SU-DHL-6 (cell line): Measurements from ENCODE around the gene CAMK2D.

Experiments used
- H2AFZ ChIP-seq: fragments of 200-600 bp; sonication (generic); 2 replicates; pipeline ENCODE4 v1.6.1; 2014; ENCODE audit warnings: low read depth, mild to moderate bottlenecking, moderate library complexity, mixed read lengths, antibody characterized with exemption, low read length; ENCODE audit not compliant: severe bottlenecking
- H3F3A ChIP-seq: fragments of 200-600 bp; shearing (Covaris generic); 2 replicates; pipeline ENCODE4 v1.6.0; 2016; ENCODE audit warnings: antibody characterized with exemption, mild to moderate bottlenecking; ENCODE audit not compliant: insufficient read depth
- H3K27ac ChIP-seq: fragments of 200-600 bp; sonication (generic); 2 replicates; pipeline ENCODE4 v1.5.1; 2016; ENCODE audit warnings: low read depth, mild to moderate bottlenecking, low read length, moderate library complexity, mixed read lengths
- H3K27me3 ChIP-seq: fragments of 200-600 bp; sonication (generic), shearing (Covaris generic); 2 replicates; pipeline ENCODE4 v1.6.0; 2014; ENCODE audit warnings: mild to moderate bottlenecking, low read length
- H3K36me3 ChIP-seq: fragments of 200-600 bp; sonication (generic); 2 replicates; pipeline ENCODE4 v1.6.1; 2014; ENCODE audit warnings: mild to moderate bottlenecking, low read length, mixed read lengths
- H3K4me2 ChIP-seq: fragments of 300-600, 200-600 bp; shearing (Covaris generic), sonication (generic); 2 replicates; pipeline ENCODE4 v1.6.0; 2014; ENCODE audit warnings: low read length, low read depth, mild to moderate bottlenecking; ENCODE audit not compliant: poor library complexity, severe bottlenecking
- H3K4me3 ChIP-seq: fragments of 200-600 bp; sonication (generic); 2 replicates; pipeline ENCODE4 v1.5.1; 2014; ENCODE audit warnings: antibody characterized with exemption, low read length, mild to moderate bottlenecking, mixed read lengths; ENCODE audit not compliant: insufficient read depth, poor library complexity, severe bottlenecking
- H3K79me2 ChIP-seq: fragments of 200-600 bp; sonication (generic); 2 replicates; pipeline ENCODE4 v1.6.1; 2014; ENCODE audit warnings: mild to moderate bottlenecking, low read length, moderate library complexity; ENCODE audit not compliant: insufficient read depth
- H3K9ac ChIP-seq: fragments of 200-600 bp; sonication (generic); 2 replicates; pipeline ENCODE4 v1.7.0; 2014; ENCODE audit warnings: mild to moderate bottlenecking, low read length
- H3K9me2 ChIP-seq: fragments of 200-600 bp; sonication (generic); replicated peaks from 2 replicates; pipeline ENCODE4 v1.6.1; 2014; ENCODE audit warnings: low read length; ENCODE audit not compliant: insufficient read depth
- H3K9me3 ChIP-seq: fragments of 200-600 bp; sonication (generic); 2 replicates; pipeline ENCODE4 v1.6.1; 2014; ENCODE audit warnings: low read length, mixed read lengths; ENCODE audit not compliant: insufficient read depth
- H4K20me1 ChIP-seq: fragments of 200-600 bp; sonication (generic); 2 replicates; pipeline ENCODE4 v1.6.1; 2014; ENCODE audit warnings: low read depth, mild to moderate bottlenecking, antibody characterized with exemption, low read length, moderate library complexity, mixed read lengths
- CTCF ChIP-seq: fragments of 200-600 bp; sonication (generic); IDR thresholded peaks from one replicate; pipeline ENCODE4 v1.5.1; 2017; ENCODE audit warnings: antibody characterized with exemption, mild to moderate bottlenecking, low read length, moderate library complexity; ENCODE audit not compliant: insufficient read depth, poor library complexity, severe bottlenecking
- EZH2phosphoT487 ChIP-seq: fragments of 200-600 bp; sonication (generic), shearing (Covaris generic); conservative IDR thresholded peaks from 2 replicates; pipeline ENCODE4 v1.6.1; 2018; ENCODE audit warnings: mild to moderate bottlenecking, antibody characterized with exemption, low read length, moderate library complexity, mixed read lengths

The CAMK2D gene

GRCh38 chr4:113500424-113500823 is 261.1 kb downstream of the CAMK2D start:
- no peaks in the 10 kb centered on the region for H4K20me1 ChIP-seq
- no peaks in the 10 kb centered on the region for H3K9me2 ChIP-seq
- H3K4me3 ChIP-seq, result no peak overlapping the region
- TF ChIP-seq CTCF, result no peak
- no peak for TF ChIP-seq EZH2phosphoT487
- no peak overlapping the region for H3K9ac ChIP-seq
- H3K9me3 ChIP-seq, result no peaks in the 10 kb centered on the region
- H3K27ac ChIP-seq, result no peak overlapping the region
- no peak overlapping the region for H3K4me2 ChIP-seq
- H3K79me2 ChIP-seq, result no peaks in the 10 kb centered on the region
- H3F3A ChIP-seq, result no peaks in the 10 kb centered on the region
- no peak overlapping the region for H2AFZ ChIP-seq
- no peaks in the 10 kb centered on the region for H3K27me3 ChIP-seq
- no peaks in the 10 kb centered on the region for H3K36me3 ChIP-seq

GRCh38 chr4:113499696-113500095 is 261.8 kb downstream of the CAMK2D start:
- no peak overlapping the region for H3K4me2 ChIP-seq
- no peaks in the 10 kb centered on the region for H3K9me2 ChIP-seq
- no peak overlapping the region for H3K9ac ChIP-seq
- no peaks in the 10 kb centered on the region for H3K27me3 ChIP-seq
- no peak overlapping the region for H3K27ac ChIP-seq
- H3K79me2 ChIP-seq, result no peaks in the 10 kb centered on the region
- H3K9me3 ChIP-seq, result no peaks in the 10 kb centered on the region
- no peaks in the 10 kb centered on the region for H3K36me3 ChIP-seq
- no peaks in the 10 kb centered on the region for H4K20me1 ChIP-seq
- no peak overlapping the region for H2AFZ ChIP-seq
- H3K4me3 ChIP-seq, result no peak overlapping the region
- TF ChIP-seq CTCF (no peak), EZH2phosphoT487 (no peak)
- no peaks in the 10 kb centered on the region for H3F3A ChIP-seq

GRCh38 chr4:113499166-113499565 is 262.4 kb downstream of the CAMK2D start:
- Histone ChIP-seq H3F3A (no peaks in the 10 kb centered on the region), H3K4me2 (no peak overlapping the region), H4K20me1 (no peaks in the 10 kb centered on the region), H3K27ac (no peak overlapping the region), H3K36me3 (no peaks in the 10 kb centered on the region), H3K9me2 (no peaks in the 10 kb centered on the region), H3K27me3 (no peaks in the 10 kb centered on the region), H3K79me2 (no peaks in the 10 kb centered on the region), H2AFZ (no peak overlapping the region), H3K4me3 (no peak overlapping the region), H3K9ac (no peak overlapping the region), H3K9me3 (no peaks in the 10 kb centered on the region)
- TF ChIP-seq EZH2phosphoT487 (no peak), CTCF (no peak)
